GM19238 (cell line): ENCODE measurements around the gene SLC25A52.
A peak's percentile ranks its signal among the peaks of the same experiment; 100 is the strongest.
"Not testable (repeated sequence)": the region's sequence is repeated elsewhere in the genome, so short reads cannot be mapped to it uniquely, and the experiment has no call there.

Experiments used
- DNase-seq: peaks from one replicate; pipeline ENCODE4 v3.0.0; 2011; ENCODE audit warnings: low spot score; ENCODE audit not compliant: insufficient read length

Gene SLC25A52, protein sequence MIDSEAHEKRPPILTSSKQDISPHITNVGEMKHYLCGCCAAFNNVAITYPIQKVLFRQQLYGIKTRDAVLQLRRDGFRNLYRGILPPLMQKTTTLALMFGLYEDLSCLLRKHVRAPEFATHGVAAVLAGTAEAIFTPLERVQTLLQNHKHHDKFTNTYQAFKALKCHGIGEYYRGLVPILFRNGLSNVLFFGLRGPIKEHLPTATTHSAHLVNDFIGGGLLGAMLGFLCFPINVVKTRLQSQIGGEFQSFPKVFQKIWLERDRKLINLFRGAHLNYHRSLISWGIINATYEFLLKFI

DNA sequence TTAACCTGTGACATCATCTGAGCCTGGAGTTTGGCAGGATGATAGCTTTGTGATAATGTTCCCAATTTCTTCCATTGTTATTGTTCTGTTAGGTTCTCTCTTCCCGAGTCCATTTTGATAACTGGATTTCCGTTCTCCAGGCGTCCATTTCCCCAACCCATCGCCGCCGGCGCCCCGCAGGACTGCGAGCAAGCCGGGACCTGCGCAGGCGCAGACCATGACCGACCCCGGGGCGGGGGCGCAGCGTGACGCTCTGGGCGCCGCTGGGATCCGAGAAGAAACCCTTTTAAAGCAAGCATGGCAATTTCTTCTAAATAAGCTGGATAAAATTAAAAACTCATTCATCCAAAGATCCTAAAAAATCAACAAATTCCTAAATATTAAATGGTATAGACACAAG, at the start of gene SLC25A52:
TSS of gene SLC25A52 (minus strand) at position 186 of the 400 bp plus-strand sequence. CDS start 219 bp downstream, outside the sequence.
- no peak for DNase-seq

DNA sequence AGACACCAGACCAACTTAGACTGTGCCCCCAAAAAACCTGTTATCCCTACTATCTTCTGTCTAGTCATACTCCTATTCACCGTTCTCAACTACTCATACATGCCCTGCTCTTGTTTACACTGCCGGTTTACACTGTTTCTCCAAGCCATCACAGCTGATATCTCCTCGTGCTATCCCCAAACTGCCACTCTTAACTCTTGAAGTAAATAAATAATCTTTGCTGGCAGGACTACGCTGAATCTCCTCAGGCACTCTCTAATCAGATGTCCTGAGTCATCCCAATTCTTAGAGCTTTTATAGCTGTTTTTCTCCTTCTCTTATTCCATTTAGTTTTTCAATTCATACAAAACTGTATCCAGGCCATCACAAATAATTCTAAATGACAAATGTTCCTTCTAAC, 48.4 kb upstream of the SLC25A52 start:
- DNase-seq = not testable (repeated sequence)

- DNase-seq = no peak
Measured at GRCh38 chr18:31801078-31801477, 40.4 kb upstream of the SLC25A52 start.

GRCh38 chr18:31799257-31799656, 38.6 kb upstream of the SLC25A52 start:
- not testable (repeated sequence) for DNase-seq

GRCh38 chr18:31798399-31798798, 37.7 kb upstream of the SLC25A52 start:
- no peak for DNase-seq

- no peak for DNase-seq
Measured at GRCh38 chr18:31795747-31796146, 35.1 kb upstream of the SLC25A52 start.

GRCh38 chr18:31793531-31793930, 32.9 kb upstream of the SLC25A52 start:
- no peak for DNase-seq

DNA sequence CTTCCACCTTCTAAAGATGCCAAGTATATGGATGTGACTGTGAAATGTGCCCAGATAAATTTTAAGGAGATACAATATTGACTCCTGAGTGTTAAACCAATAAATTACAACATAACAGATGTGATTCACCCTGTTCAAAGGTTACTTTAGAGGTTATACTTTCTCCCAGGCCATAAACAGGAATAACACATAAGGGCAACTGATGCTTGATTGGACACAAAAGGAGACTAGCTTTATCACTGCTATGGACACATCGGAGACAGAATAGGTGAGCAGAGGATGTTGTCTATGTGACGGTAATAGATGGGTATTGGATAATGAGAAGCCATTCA, 31.9 kb upstream of the SLC25A52 start:
- no peak for DNase-seq

DNA sequence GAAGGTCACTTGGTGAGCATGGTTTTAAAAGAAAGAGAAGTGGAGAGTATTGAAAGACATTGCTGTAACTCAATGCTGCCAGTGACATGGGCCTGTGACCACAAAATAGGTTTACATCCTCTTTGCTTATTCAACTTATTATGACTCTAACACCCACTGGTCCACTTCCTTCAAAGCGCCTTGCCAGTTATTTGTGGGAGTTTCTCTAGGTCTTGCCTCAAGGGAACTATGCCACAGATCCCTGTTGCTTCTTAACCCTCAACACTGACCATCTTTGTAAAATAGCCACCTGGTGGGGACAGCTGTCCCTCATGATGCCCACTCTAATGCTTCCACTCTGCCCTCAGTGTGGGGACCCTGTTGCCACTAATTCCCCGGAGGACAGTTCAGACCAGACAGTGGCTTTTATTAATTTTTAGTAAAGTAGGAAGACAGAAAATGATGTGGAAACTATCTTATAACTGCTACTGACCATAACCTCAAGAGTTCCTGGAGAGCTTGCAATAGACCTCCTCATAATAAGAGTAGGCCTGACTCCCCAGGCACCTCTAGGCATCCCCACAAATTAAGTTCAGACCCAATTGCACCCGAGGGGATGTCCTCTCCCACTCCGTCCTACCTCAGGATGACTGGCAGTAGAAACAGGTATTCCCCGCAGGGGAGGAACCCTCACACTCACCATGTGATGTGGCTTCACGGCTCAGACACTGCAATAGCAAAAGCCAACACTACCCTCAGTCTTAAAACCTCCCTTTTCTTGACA, 31.3 kb upstream of the SLC25A52 start:
- peak; percentile 25 for DNase-seq

GRCh38 chr18:31789409-31789808, 28.7 kb upstream of the SLC25A52 start:
- no peak for DNase-seq

DNA sequence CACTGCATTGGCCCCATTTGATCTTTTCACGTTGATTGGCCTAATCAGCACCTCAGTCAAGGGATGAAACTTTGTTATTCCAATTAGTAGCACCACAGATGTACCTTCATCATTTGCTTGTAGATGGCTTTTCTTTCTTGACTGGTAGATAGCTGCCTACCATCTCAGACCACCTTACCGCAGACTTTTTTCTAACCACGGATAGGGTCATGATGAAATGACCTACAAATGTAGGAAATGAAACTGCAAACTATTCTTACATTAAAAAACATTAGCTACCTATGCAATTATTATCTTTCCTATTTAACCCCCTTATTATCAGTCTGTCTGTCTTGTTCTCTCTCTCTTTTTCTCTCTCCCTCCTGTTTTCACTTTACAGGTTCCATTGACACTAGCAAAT, 22.4 kb upstream of the SLC25A52 start:
- DNase-seq = no peak

- no peak for DNase-seq
Measured at GRCh38 chr18:31778391-31778950, 17.8 kb upstream of the SLC25A52 start.

DNA sequence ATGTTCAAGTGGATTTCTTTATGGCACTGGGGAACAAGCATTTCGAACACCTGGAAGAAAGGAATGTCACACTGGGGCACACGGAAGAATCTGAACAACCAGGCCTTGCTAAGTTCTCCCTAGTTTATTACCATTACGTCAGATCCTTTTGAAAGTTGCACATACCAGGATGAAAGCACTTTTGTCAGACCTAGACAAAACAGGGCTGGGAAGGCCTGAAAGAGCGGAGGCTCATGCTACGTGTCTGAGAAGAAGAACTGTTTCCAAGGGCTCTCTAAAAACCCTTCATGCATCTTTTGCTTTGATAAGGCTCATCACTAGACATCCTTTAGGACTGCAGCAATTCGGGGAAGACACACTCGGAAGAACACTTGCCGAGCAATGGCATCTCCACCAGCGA, 15.4 kb upstream of the SLC25A52 start:
- DNase-seq = no peak

GRCh38 chr18:31774962-31775361, 14.3 kb upstream of the SLC25A52 start:
- DNase-seq = no peak

- no peak for DNase-seq
Measured at GRCh38 chr18:31774477-31774785, 13.8 kb upstream of the SLC25A52 start.

- DNase-seq = no peak
Measured at GRCh38 chr18:31773774-31774476, 13.2 kb upstream of the SLC25A52 start.

GRCh38 chr18:31772699-31773098, 12.0 kb upstream of the SLC25A52 start:
- DNase-seq = no peak

GRCh38 chr18:31750273-31750672, 10.4 kb downstream of the SLC25A52 start:
- DNase-seq = no peak

DNA sequence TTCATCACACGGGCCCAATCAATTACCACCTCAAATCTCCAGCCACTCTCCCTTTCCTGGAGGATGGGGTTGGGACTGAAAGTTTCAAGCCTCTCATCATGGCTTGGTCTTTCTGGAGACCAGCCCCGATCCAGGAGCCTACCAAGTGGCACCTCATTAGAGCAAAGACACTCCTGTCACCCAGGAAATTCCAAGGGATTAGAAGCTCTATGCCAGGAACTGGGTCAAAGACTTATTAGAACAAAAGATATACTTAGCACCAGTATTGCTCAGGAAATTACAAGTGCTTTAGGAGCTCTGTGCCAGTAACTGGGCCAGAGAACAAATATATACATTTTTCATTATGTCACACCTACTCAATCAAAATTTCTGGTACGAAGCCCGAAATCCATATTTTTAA, 14.3 kb downstream of the SLC25A52 start:
- DNase-seq = no peak

DNA sequence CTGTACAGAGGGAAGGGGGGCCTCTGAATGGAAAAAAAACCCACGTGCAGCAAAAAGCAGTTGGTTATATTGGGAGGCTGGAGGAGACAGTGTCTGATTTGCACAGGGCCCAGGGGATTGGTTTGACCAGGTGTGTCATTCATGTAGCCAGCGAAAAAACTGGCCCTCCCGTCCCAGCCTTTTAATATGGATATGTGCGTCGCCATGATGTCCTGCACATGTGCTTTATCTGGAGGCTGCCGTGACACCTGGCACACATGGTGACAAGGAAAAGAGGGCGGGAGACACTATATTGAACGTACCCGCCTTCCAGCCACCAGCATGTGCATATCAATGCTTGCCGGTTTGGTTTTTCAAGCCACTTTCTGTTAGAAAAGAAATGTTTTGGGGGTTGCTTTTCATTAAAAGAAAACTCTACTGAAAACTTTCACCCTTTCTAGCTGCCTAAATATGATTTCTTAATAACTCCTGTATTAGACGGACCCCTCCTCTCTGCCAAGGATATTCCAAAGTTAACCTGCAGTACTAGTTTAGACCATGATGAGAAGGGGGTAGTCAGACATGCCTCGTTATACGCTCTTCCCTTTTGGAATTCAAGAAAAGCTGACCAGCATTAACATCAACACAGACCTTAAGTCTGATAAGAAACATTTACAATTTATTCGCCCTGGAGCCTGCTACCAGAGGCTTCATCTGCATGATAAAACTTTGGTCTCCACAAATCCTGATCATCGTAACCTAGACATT, 16.2 kb downstream of the SLC25A52 start:
- DNase-seq = no peak

DNA sequence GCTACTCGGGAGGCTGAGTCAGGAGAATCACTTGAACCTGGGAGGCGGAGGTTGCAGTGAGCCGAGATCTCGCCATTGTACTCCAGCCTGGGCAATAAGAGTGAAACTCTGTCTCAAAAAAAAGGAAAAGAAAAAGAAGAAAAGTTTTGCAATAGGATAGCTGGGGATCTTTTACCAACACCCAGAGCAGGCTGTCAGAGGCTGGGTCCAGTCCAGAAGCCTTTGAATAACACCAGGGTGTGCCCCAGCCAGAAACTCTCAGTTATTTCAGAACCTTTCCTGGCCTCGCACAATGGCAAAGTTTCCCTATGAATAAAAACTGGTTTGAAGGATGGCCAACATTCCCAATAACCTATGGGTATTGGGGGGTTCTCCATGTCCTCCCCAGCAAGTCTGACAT, 17.1 kb downstream of the SLC25A52 start:
- not testable (repeated sequence) for DNase-seq
